OCI-LY3 (cell line): ENCODE data around the gene TMEM119.

Source experiments
- CTCF ChIP-seq: fragments of 200-600, 300-600 bp; sonication (generic); IDR thresholded peaks from 2 replicates; pipeline ENCODE4 v1.5.1; 2014; ENCODE audit warnings: antibody characterized with exemption, low read length, low read depth
- EZH2phosphoT487 ChIP-seq: fragments of 200-600 bp; shearing (Covaris generic); IDR thresholded peaks from 2 replicates; pipeline ENCODE4 v1.6.1; 2018; ENCODE audit warnings: antibody characterized with exemption, mixed run types, low read depth

- no peak for TF ChIP-seq EZH2phosphoT487
- no peak for TF ChIP-seq CTCF
These were observed 15.7 kb upstream of the TMEM119 start for GRCh38 chr12:108613548-108613947.
